Measurements from ENCODE around the gene DBX1.

DNA sequence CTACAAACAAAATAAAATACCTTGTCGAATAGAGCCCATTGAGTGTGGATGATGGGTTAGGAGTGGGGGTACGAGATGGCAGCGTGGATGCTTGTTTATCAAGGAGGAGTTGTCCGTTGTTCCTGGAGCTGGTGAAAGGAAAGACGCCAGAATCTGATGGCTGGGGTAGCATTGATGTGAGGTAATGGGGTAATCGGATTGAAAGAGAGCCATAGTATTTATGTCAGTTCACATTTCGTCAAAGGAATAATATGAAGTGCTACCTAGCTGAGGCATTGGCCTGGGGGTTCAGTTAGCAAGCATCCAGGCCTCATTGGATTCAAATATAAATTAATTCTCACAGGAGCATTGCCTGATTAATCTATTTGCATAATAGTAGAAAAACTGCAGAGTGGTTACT is 16.9 kb upstream of the DBX1 start:
- no peak for TF ChIP-seq FOXA1 (IDR thresholded peaks at IDR 0.05)
- TF ChIP-seq BHLHE40 (IDR thresholded peaks at IDR 0.05; ENCODE audit: borderline replicate concordance) = no peak
- no peak for TF ChIP-seq ZNF384 (IDR thresholded peaks at IDR 0.05)

All from HEK293T (cell line).